Transverse colon (tissue), 4 donors: ENCODE results near the gene RIN3. TPM values are rescaled to one million over a fixed set of nuclear protein-coding genes. Genes with fewer than 3 reads are reported as not detected.

Source experiments
- DNase-seq: peaks from one replicate; pipeline ENCODE4 v3.0.0-alpha.2; 2019
- H3K27ac ChIP-seq, 4 donors: fragments of 200-600 bp; sonication (generic); 2 replicates each; pipeline ENCODE4 v1.5.1; 2016 to 2018; ENCODE audit warnings: inconsistent platforms in 4 of 4
- H3K27me3 ChIP-seq: fragments of 200-600 bp; sonication (generic); 2 replicates; pipeline ENCODE4 v1.5.1; 2017; ENCODE audit warnings: inconsistent platforms
- H3K36me3 ChIP-seq, 4 donors: fragments of 200-600 bp; sonication (generic); 2 replicates each; pipeline ENCODE4 v1.5.1; 2017 to 2019; ENCODE audit warnings: inconsistent platforms in 4 of 4
- H3K4me1 ChIP-seq, 4 donors: fragments of 200-600 bp; sonication (generic); 2 replicates each; pipeline ENCODE4 v1.5.1; 2017 to 2020; ENCODE audit warnings: inconsistent platforms in 4 of 4
- H3K4me3 ChIP-seq, 4 donors: fragments of 200-600 bp; sonication (generic); 1 replicate in 1 of 4; 2 replicates in 3 of 4; pipeline versions ENCODE4 v1.5.1 to v1.6.1; 2017 to 2019; ENCODE audit warnings: inconsistent platforms in 4 of 4
- H3K9me3 ChIP-seq, 2 donors: fragments of 200-600 bp; sonication (generic); 2 replicates each; pipeline ENCODE4 v1.5.1; 2017 to 2019; ENCODE audit warnings: inconsistent platforms in 2 of 2
- EP300 ChIP-seq: sonication (generic); formaldehyde crosslinking; IDR thresholded peaks from one replicate; pipeline ENCODE4 v1.6.1; 2017; ENCODE audit warnings: antibody characterized with exemption, low read depth
- POLR2A ChIP-seq: fragments of 450-650 bp; IDR thresholded peaks from one replicate; pipeline ENCODE4 v1.6.1; 2016; ENCODE audit warnings: antibody characterized with exemption, mild to moderate bottlenecking, moderate library complexity
- POLR2AphosphoS5 ChIP-seq, 3 donors: sonication (generic); formaldehyde crosslinking; IDR thresholded peaks; one replicate each; pipeline ENCODE4 v1.6.1; 2016; ENCODE audit warnings: antibody characterized with exemption in 3 of 3
- WGBS, 2 donors: methylation state at CpG; one replicate each; pipeline ENCODE4 v1.1.5; 2018; ENCODE audit warnings: low coverage in 1 of 2; 5-methylcytosine and 5-hydroxymethylcytosine counted together
- in situ Hi-C, 4 donors: fragments of 200-750 bp; cut with MboI; loops; one replicate each; pipeline versions ENCODE4 v1.15.0 to v1.15.1; 2017; ENCODE audit warnings: low sequenced_read_pairs in 3 of 4, low pct_ligation_motif_present in 1 of 4, low pct_unique_long_range_greater_than_20kb in 1 of 4
- intact Hi-C: fragments of 100-400 bp; cut with DNase I; formaldehyde crosslinking; loops from one replicate; pipeline ENCODE4 v1.15.1; 2023; ENCODE audit warnings: low total_unique reads
- total RNA-seq, 4 donors: library from RNA; depleted of rRNA; stranded (reverse); fragments of >200 nt; gene quantifications; one replicate each; pipeline ENCODE4 v1.1.0, GENCODE V29; 2016
- TF ChIP-seq, protein P1 (sequence below), 5 experiments: fragments of 200-600 bp in 3 of 5; fragments of 450-650 bp in 2 of 5; sonication (generic) in 3 of 5; IDR thresholded peaks; 1 replicate in 2 of 5; 2 replicates in 3 of 5; pipeline ENCODE4 v1.5.1; 2016 to 2017; ENCODE audit warnings: antibody characterized with exemption in 5 of 5, inconsistent platforms in 3 of 5, mild to moderate bottlenecking in 2 of 5, moderate library complexity in 1 of 5

RIN3 gene
- total RNA-seq, 4 donors from 2014 or later = 16.2 to 24.3 (median 20.7) TPM

DNA sequence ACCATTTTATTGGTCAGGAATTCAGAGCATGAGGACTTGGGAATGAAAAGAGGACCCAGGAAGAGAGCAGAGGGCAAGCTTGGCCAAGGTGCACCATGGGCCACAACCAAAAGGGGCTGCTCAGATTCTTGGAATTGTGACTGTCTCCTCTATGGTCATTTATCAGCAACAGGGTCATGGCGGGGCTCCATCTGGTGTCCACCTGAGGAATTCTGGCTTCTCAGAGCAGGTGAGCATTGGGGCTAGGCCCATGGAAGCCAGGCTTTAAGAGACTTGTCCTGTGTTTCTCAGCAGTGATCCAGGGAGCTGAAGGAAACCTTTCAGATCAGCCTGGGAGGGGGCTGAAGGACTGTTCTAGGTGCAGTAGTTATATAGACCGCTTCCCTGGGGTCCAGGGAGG, 2.6 kb upstream of the RIN3 start:
- DNase-seq = no peak
- TF ChIP-seq POLR2AphosphoS5 (IDR thresholded peaks at IDR 0.05) = no peak
- TF ChIP-seq, protein P1, sequence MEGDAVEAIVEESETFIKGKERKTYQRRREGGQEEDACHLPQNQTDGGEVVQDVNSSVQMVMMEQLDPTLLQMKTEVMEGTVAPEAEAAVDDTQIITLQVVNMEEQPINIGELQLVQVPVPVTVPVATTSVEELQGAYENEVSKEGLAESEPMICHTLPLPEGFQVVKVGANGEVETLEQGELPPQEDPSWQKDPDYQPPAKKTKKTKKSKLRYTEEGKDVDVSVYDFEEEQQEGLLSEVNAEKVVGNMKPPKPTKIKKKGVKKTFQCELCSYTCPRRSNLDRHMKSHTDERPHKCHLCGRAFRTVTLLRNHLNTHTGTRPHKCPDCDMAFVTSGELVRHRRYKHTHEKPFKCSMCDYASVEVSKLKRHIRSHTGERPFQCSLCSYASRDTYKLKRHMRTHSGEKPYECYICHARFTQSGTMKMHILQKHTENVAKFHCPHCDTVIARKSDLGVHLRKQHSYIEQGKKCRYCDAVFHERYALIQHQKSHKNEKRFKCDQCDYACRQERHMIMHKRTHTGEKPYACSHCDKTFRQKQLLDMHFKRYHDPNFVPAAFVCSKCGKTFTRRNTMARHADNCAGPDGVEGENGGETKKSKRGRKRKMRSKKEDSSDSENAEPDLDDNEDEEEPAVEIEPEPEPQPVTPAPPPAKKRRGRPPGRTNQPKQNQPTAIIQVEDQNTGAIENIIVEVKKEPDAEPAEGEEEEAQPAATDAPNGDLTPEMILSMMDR (IDR thresholded peaks at IDR 0.05) = no peak
- no peak for TF ChIP-seq EP300
- no peak for TF ChIP-seq POLR2A
- no peaks in the 10 kb centered on the region for H3K36me3 ChIP-seq
- H3K4me3 ChIP-seq = no peak overlapping the region
- intact Hi-C loops (loop anchor here (5.0 to 10.0 kb wide), 2 partner anchors 134 to 171 kb away; no protein-coding TSS in a partner anchor), in situ Hi-C loops (no loop called here)
- 96 to 100% methylated on average over 1 to 2 of the region's 2 CpGs for WGBS, 2 donors
- H3K27ac ChIP-seq = peak overlapping the region; percentile 88 to 94 (median 92)
- no peaks in the 10 kb centered on the region for H3K9me3 ChIP-seq
- peaks cover 13 to 58% (median 30%) of the 10 kb centered on the region in 4 donors for H3K4me1 ChIP-seq
- H3K27me3 ChIP-seq = no peaks in the 10 kb centered on the region

DNA sequence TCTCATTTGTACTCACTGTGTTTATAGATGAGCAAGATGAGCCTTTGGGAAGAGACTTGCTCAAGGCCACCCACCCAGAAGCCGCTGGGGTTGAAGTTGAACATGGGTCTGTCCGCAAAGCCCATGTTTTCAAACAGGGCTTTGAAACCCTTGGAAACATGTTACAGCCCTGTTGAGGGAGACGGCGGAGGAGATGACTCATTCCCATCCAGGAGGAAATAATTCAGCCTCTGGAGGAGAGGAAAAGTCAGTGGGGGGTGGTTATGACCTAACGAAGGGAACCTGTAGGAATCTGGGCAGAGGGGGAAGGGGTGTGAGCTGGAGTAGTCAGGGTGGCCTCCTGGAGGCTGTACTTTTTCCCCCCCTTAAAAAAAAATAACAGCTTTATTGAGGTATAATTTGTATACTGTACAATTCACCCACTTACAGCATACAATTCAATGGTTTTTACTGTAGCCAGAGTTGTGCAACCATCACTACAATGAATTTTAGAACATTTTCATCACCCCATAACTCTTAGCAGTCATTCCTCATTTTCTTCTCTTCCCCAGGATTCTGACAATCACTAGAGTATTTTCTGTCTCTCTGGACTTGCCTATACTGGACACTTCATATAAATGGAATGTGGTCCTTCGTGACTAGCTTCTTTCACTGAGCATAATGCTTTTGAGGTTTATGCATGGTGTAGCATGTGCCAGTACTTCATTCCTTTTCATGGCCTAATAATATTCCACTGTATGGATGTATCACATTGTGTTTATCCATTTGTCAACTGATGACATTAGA, 1.9 kb upstream of the RIN3 start:
- in situ Hi-C loops = no loop called here
- Histone ChIP-seq H3K36me3 (no peaks in the 10 kb centered on the region), H3K27ac (peak overlapping the region; percentile 88 to 94 (median 92)), H3K9me3 (no peaks in the 10 kb centered on the region), H3K4me3 (no peak overlapping the region), H3K27me3 (no peaks in the 10 kb centered on the region), H3K4me1 (peaks cover 13 to 59% (median 28%) of the 10 kb centered on the region in 4 donors)
- TF ChIP-seq, protein P1 (IDR thresholded peaks at IDR 0.05) = no peak
- peak in 2 of 3 donors; percentile 12 to 33 for TF ChIP-seq POLR2AphosphoS5 (IDR thresholded peaks at IDR 0.05)
- intact Hi-C loops = loop anchor here (5.0 to 10.0 kb wide), 2 partner anchors 133 to 171 kb away; no protein-coding TSS in a partner anchor
- WGBS, 2 donors = 37 to 88% methylated on average over 1 to 6 of the region's 6 CpGs
- DNase-seq = peak; percentile 60

DNA sequence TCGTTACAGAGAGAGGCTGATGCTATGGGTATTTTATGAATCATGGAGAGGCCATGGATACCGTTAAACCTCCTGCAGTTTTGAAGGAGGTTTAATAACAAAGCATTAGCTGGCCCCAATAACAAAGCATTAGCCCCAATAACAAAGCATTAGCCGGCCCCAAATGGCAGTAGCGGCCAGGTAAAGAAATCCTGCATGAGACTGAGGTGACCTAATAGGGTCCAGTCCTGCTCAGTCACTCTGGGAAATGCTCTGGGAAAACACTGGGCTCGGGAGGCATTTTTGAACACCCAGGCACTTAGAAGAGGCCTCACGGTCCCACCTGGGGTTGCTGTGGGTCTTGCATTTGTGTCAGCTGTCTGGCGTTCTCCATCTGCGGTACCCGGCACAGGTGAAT, 776 bp upstream of the RIN3 start:
- no peaks in the 10 kb centered on the region for H3K9me3 ChIP-seq
- peak overlapping the region; percentile 88 to 94 (median 92) for H3K27ac ChIP-seq
- no peaks in the 10 kb centered on the region for H3K27me3 ChIP-seq
- intact Hi-C loops = loop anchor here (5.0 to 10.0 kb wide), 2 partner anchors 132 to 169 kb away; no protein-coding TSS in a partner anchor
- H3K36me3 ChIP-seq = no peaks in the 10 kb centered on the region
- H3K4me3 ChIP-seq = peak overlapping the region in 3 of 4 donors; percentile 63 to 84 (median 65)
- H3K4me1 ChIP-seq = peaks cover 9 to 50% (median 26%) of the 10 kb centered on the region in 4 donors
- 70 to 80% methylated on average over 1 to 9 of the region's 9 CpGs for WGBS, 2 donors
- in situ Hi-C loops = no loop called here
- no peak for DNase-seq
- TF ChIP-seq EP300 (no peak), POLR2AphosphoS5 (IDR thresholded peaks at IDR 0.05) (no peak), POLR2A (no peak)
- TF ChIP-seq, protein P1 (IDR thresholded peaks at IDR 0.05) = no peak

DNA sequence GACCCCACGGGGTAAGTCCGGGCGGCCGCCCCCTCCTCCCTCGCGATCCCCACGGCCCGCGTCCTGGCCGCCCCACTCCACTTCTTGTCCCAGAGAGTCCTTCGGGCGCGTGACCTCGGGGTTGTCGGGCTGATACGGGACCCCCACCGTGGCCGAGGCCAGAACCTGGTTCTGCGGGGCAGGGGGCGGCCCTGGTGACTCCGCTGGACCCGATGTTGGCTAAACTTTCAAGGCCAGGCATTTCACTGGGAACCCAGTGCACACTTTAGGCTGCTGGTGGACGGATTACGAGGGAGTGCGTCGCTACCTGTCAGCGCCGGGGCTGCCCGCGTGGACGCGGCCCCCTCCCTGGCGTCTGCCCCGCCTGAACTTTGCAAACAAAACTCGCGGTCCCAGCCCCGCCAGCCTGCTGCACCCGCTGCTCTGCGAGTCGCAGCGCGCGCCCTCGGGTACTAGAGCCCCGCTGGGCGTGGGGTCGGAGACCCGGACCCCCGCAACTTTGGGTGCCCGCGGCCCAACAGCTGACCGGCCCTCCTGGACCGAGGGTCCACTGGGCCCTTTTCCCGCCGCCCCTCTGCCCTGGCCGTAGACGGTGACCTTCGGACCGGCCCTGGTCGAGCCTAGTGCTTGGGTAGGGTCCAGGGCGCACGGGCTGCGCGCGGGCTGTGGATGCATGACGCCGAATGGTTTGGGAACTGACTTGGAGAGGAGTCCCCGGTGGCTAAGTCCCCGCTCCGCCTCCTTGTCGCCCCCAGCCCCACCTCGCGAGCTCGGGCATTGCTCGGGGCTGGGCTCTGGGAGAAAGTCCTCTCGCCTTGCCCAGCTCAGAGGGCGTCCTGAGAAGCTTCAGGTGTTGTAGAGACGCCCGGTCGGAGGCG, 624 bp downstream of the RIN3 start:
- intact Hi-C loops (loop anchor here (5.0 to 10.0 kb wide), 2 partner anchors 131 to 168 kb away; no protein-coding TSS in a partner anchor), in situ Hi-C loops (no loop called here)
- 7% methylated on average over 53 of the region's 81 CpGs; no CpG with 5 or more reads in 1 of the 2 donors for WGBS, 2 donors
- Histone ChIP-seq H3K4me1 (peaks cover 9 to 57% (median 26%) of the 10 kb centered on the region in 4 donors), H3K27ac (peak overlapping the region; percentile 88 to 94 (median 92)), H3K27me3 (no peaks in the 10 kb centered on the region), H3K9me3 (no peaks in the 10 kb centered on the region), H3K4me3 (peak overlapping the region; percentile 46 to 84 (median 64)), H3K36me3 (no peaks in the 10 kb centered on the region)
- peak; percentile 57 for DNase-seq
- TF ChIP-seq, protein P1 (IDR thresholded peaks at IDR 0.05) = no peak
- peak in 1 of 3 donors; percentile 23 for TF ChIP-seq POLR2AphosphoS5 (IDR thresholded peaks at IDR 0.05)
- TF ChIP-seq POLR2A = peak; percentile 22
